Body of pancreas (tissue), 4 donors: Measurements from ENCODE around the gene CRELD2. TPM values are rescaled to one million over a fixed set of nuclear protein-coding genes. Genes with fewer than 3 reads are reported as not detected.

ENCODE experiments used
- ATAC-seq: fragments of 150-250 bp; one replicate; pipeline ENCODE4 v1.9.1; 2016
- DNase-seq, 4 donors: peaks; one replicate each; pipeline ENCODE4 v3.0.0-alpha.2; 2019
- H3K27ac ChIP-seq, 4 donors: fragments of 200-600 bp; sonication (generic); 1 replicate in 3 of 4; 2 replicates in 1 of 4; pipeline versions ENCODE4 v1.5.1 to v1.6.1; 2016 to 2019; ENCODE audit warnings: mild to moderate bottlenecking in 1 of 4, mixed read lengths in 1 of 4, moderate library complexity in 1 of 4
- H3K27me3 ChIP-seq, 2 donors: fragments of 200-600 bp; sonication (generic); one replicate each; pipeline ENCODE4 v1.6.0; 2016; ENCODE audit warnings: mild to moderate bottlenecking in 1 of 2
- H3K36me3 ChIP-seq, 2 donors: fragments of 200-600 bp; sonication (generic); replicated peaks in 1 of 2; 2 replicates each; pipeline ENCODE4 v1.5.1; 2016; ENCODE audit warnings: low read depth in 2 of 2; ENCODE audit not compliant: insufficient read depth in 1 of 2
- H3K4me1 ChIP-seq: fragments of 200-600 bp; sonication (generic); one replicate; pipeline ENCODE4 v1.6.0; 2016
- H3K4me3 ChIP-seq, 2 donors: fragments of 200-600 bp; sonication (generic); 1 replicate in 1 of 2; 2 replicates in 1 of 2; pipeline ENCODE4 v1.5.1; 2016 to 2019
- H3K9me3 ChIP-seq, 3 donors: fragments of 200-600 bp; sonication (generic); 1 replicate in 2 of 3; 2 replicates in 1 of 3; pipeline ENCODE4 v1.5.1; 2016
- CTCF ChIP-seq, 7 experiments: fragments of 450-650 bp in 4 of 7; fragments of 200-600 bp in 3 of 7; sonication (generic) in 3 of 7; IDR thresholded peaks; one replicate each; pipeline ENCODE4 v1.5.1; 2016 to 2019; ENCODE audit warnings: antibody characterized with exemption in 7 of 7
- POLR2A ChIP-seq, 3 donors: fragments of 450-650 bp; IDR thresholded peaks; one replicate each; pipeline ENCODE4 v1.6.1; 2016; ENCODE audit warnings: antibody characterized with exemption in 3 of 3, mild to moderate bottlenecking in 2 of 3
- WGBS, 2 donors: methylation state at CpG; one replicate each; pipeline ENCODE4 v1.1.5; 2017; 5-methylcytosine and 5-hydroxymethylcytosine counted together
- intact Hi-C: fragments of 100-400 bp; cut with DNase I; formaldehyde crosslinking; loops from one replicate; pipeline ENCODE4 v1.15.1; 2023
- total RNA-seq, 2 donors: library from RNA; depleted of rRNA; stranded (reverse); fragments of >200 nt; gene quantifications; one replicate each; pipeline ENCODE4 v1.1.0, GENCODE V29; 2016

Gene CRELD2
- total RNA-seq, 2 donors from 2014 or later, result 73.9 to 201 TPM

DNA sequence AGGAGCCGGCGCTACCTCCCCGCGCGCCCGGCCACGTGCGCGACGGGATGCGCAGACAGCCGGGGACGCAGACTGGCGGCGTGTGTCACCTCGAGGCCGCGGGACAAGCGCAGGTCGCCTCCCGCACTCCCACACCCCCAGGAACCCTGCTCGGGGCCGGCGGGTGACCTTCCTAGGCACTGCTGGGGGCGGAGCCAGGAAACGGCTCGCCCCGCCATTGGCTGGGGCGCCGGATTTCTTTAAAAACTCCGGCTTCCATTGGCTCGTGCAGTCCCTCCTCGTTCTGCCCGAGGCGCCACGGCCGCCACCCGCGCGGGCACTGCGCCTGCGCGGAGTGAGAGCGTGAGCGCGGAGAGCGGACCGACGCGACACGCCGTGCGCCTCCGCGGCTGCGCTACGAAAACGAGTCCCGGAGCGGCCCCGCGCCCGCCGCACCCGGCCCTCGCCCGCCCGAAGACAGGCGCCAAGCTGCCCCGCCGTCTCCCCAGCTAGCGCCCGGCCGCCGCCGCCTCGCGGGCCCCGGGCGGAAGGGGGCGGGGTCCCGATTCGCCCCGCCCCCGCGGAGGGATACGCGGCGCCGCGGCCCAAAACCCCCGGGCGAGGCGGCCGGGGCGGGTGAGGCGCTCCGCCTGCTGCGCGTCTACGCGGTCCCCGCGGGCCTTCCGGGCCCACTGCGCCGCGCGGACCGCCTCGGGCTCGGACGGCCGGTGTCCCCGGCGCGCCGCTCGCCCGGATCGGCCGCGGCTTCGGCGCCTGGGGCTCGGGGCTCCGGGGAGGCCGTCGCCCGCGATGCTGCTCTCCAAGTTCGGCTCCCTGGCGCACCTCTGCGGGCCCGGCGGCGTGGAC, 41.9 kb downstream of the CRELD2 start, which contains the start of gene PIM3:
Gene PIM3, plus strand, starts transcription at position 614 of the 846 bp plus-strand sequence. Its CDS starts 176 bp downstream, at position 790.
- TF ChIP-seq POLR2A (IDR thresholded peaks at IDR 0.05), result peak; percentile 97 to 98 (median 97)
- peak in 1 of 7 experiments; percentile 1 for TF ChIP-seq CTCF (IDR thresholded peaks at IDR 0.05)
- H3K9me3 ChIP-seq, result no peaks in the 10 kb centered on the region
- ATAC-seq, result peak; percentile 82
- peak within 1 kb of the TSS; percentile 94 to 98 (median 96) for H3K27ac ChIP-seq
- peaks cover 57% of the 10 kb centered on the region for H3K4me1 ChIP-seq
- intact Hi-C loops, result no loop called here
- 0 to 1% methylated on average over 16 to 97 of the region's 137 CpGs for WGBS, 2 donors
- peak within 1 kb of the TSS; percentile 79 to 81 for H3K4me3 ChIP-seq
- DNase-seq, result peak; percentile 95 to 97 (median 96)
- H3K36me3 ChIP-seq, result peaks cover 8 to 10% of the 10 kb centered on the region in 2 donors
- no peaks in the 10 kb centered on the region for H3K27me3 ChIP-seq

GRCh38 chr22:49961005-49961600, 42.7 kb downstream of the CRELD2 start:
- Histone ChIP-seq H3K27ac (peak overlapping the region; percentile 94 to 98 (median 96)), H3K4me3 (peak overlapping the region; percentile 79 to 81), H3K9me3 (no peaks in the 10 kb centered on the region), H3K27me3 (no peaks in the 10 kb centered on the region), H3K4me1 (peaks cover 57% of the 10 kb centered on the region), H3K36me3 (peaks cover 8 to 10% of the 10 kb centered on the region in 2 donors)
- ATAC-seq (peak; percentile 1), DNase-seq (peak; percentile 57 to 69 (median 64))
- TF ChIP-seq POLR2A (IDR thresholded peaks at IDR 0.05), result no peak
- TF ChIP-seq CTCF (IDR thresholded peaks at IDR 0.05), result no peak
- 0% methylated on average over 50 of the region's 84 CpGs; no CpG with 5 or more reads in 1 of the 2 donors for WGBS, 2 donors
- intact Hi-C loops, result no loop called here

DNA sequence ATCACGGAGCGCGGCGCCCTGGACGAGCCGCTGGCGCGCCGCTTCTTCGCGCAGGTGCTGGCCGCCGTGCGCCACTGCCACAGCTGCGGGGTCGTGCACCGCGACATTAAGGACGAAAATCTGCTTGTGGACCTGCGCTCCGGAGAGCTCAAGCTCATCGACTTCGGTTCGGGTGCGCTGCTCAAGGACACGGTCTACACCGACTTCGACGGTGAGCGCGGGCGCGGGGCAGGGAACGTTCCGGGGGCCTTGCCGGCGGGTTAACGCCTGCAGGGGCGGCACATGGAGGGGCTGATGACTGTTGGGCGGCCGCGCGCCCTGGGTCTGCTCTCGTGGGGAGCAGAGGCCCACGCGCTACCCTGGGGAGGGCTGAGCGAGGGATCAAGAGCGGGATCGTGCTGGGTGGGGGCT, 43.2 kb downstream of the CRELD2 start:
- H3K4me3 ChIP-seq, result peak overlapping the region; percentile 79 to 81
- peak overlapping the region; percentile 94 to 98 (median 96) for H3K27ac ChIP-seq
- ATAC-seq (no peak), DNase-seq (no peak)
- H3K27me3 ChIP-seq, result no peaks in the 10 kb centered on the region
- intact Hi-C loops, result no loop called here
- peaks cover 8 to 10% of the 10 kb centered on the region in 2 donors for H3K36me3 ChIP-seq
- peaks cover 57% of the 10 kb centered on the region for H3K4me1 ChIP-seq
- 3 to 13% methylated on average over 6 to 47 of the region's 49 CpGs for whole genome bisulfite sequencing, 2 donors
- H3K9me3 ChIP-seq, result no peaks in the 10 kb centered on the region
- no peak for TF ChIP-seq CTCF (IDR thresholded peaks at IDR 0.05)
- peak in 2 of 3 donors; percentile 29 to 38 for TF ChIP-seq POLR2A (IDR thresholded peaks at IDR 0.05)

- WGBS, 2 donors, result 11 to 20% methylated on average over 2 to 53 of the region's 70 CpGs
- H3K4me1 ChIP-seq, result peaks cover 63% of the 10 kb centered on the region
These were observed 43.7 kb downstream of the CRELD2 start for GRCh38 chr22:49962012-49962750.

More at GRCh38 chr22:49962012-49962750, 43.7 kb downstream of the CRELD2 start:
- no peak for TF ChIP-seq CTCF (IDR thresholded peaks at IDR 0.05)
- TF ChIP-seq POLR2A (IDR thresholded peaks at IDR 0.05), result peak; percentile 39 to 77 (median 70)
- H3K27ac ChIP-seq, result peak overlapping the region; percentile 94 to 98 (median 96)
- ATAC-seq, result peak; percentile 13
- intact Hi-C loops, result no loop called here
- peak; percentile 82 to 93 (median 88) for DNase-seq
- no peaks in the 10 kb centered on the region for H3K27me3 ChIP-seq
- peaks cover 8 to 10% of the 10 kb centered on the region in 2 donors for H3K36me3 ChIP-seq
- peak overlapping the region; percentile 79 to 81 for H3K4me3 ChIP-seq
- no peaks in the 10 kb centered on the region for H3K9me3 ChIP-seq
